ENCODE results near the gene PANX3. TPM values are rescaled to one million over a fixed set of nuclear protein-coding genes. Genes with fewer than 3 reads are reported as not detected.

The PANX3 gene
- total and polyA plus RNA-seq, 10 of the 15 experiments (the other 5 are each of a cell fraction or from before 2014, with no cell fraction given): not detected

- TF ChIP-seq ZBTB11 (CRISPR knock-in tag; IDR thresholded peaks at IDR 0.05): no peak
- TF ChIP-seq MTA3 (IDR thresholded peaks at IDR 0.05; ENCODE audit: borderline replicate concordance, low read length): no peak
- no peak for TF ChIP-seq SREBF1 (IDR thresholded peaks at IDR 0.05; ENCODE audit: low read length)
- TF ChIP-seq ELK1 (IDR thresholded peaks at IDR 0.05; ENCODE audit: low read depth, low read length): no peak
- TF ChIP-seq SMC3 (IDR thresholded peaks at IDR 0.05; ENCODE audit: borderline replicate concordance, low read length): peak; percentile 84
- no peak for TF ChIP-seq HDAC2 (IDR thresholded peaks at IDR 0.05)
- TF ChIP-seq IRF3 (IDR thresholded peaks at IDR 0.05): no peak
Measured at GRCh38 chr11:124669193-124669592, 58.0 kb downstream of the PANX3 start (continued).

Small RNA genes within 50 kb of the gene (small RNA-seq; reads per million reads assigned to genes)
- not detected for gene RNA5SP352

Other genes starting within 250 kb of the PANX3 start
Only the 7 nearest of the 13 such genes appear.
- gene OR8B12, start 67.8 kb upstream of the PANX3 start, total RNA-seq (2014; rRNA removed): not detected in 2 replicates
- not detected in 2 replicates for gene OR8B12, start 67.8 kb upstream of the PANX3 start, total RNA-seq (2014; rRNA removed; fragmentation: Illumina TruSeq; extraction: Trizol)
- not detected in 2 replicates for gene OR8B12, start 67.8 kb upstream of the PANX3 start, total RNA-seq (2021)
- not detected in 2 replicates for gene OR8B12, start 67.8 kb upstream of the PANX3 start, polyA plus RNA-seq (2011; rRNA removed)
- not detected in 2 replicates for gene OR8B12, start 67.8 kb upstream of the PANX3 start, polyA plus RNA-seq (2014; fragmentation: Illumina TruSeq; extraction: Trizol)
- not detected for gene OR8B12, start 67.8 kb upstream of the PANX3 start, polyA plus RNA-seq (2014; fragmentation: Nextera tagmentation; extraction: Ambion mirVana)
- not detected in 2 replicates for gene OR8B12, start 67.8 kb upstream of the PANX3 start, polyA plus RNA-seq (2014; rRNA removed)
- gene OR8B12, start 67.8 kb upstream of the PANX3 start, polyA plus RNA-seq (2016; fragmentation: Nextera tagmentation; extraction: Ambion mirVana): not detected
- not detected in 2 replicates for gene OR8A1, start 41.4 kb upstream of the PANX3 start, total RNA-seq (2014; rRNA removed)
- not detected in 2 replicates for gene OR8A1, start 41.4 kb upstream of the PANX3 start, total RNA-seq (2014; rRNA removed; fragmentation: Illumina TruSeq; extraction: Trizol)
- not detected in 2 replicates for gene OR8A1, start 41.4 kb upstream of the PANX3 start, total RNA-seq (2021)
- gene OR8A1, start 41.4 kb upstream of the PANX3 start, polyA plus RNA-seq (2011; rRNA removed): not detected in 2 replicates
- gene OR8A1, start 41.4 kb upstream of the PANX3 start, polyA plus RNA-seq (2014; fragmentation: Illumina TruSeq; extraction: Trizol): not detected in 2 replicates
- not detected for gene OR8A1, start 41.4 kb upstream of the PANX3 start, polyA plus RNA-seq (2014; fragmentation: Nextera tagmentation; extraction: Ambion mirVana)
- not detected in 2 replicates for gene OR8A1, start 41.4 kb upstream of the PANX3 start, polyA plus RNA-seq (2014; rRNA removed)
- gene OR8A1, start 41.4 kb upstream of the PANX3 start, polyA plus RNA-seq (2016; fragmentation: Nextera tagmentation; extraction: Ambion mirVana): not detected
- 19.1 and 30.3 TPM in 2 replicates for gene TBRG1, start 11.4 kb downstream of the PANX3 start, total RNA-seq (2014; rRNA removed)
- gene TBRG1, start 11.4 kb downstream of the PANX3 start, total RNA-seq (2014; rRNA removed; fragmentation: Illumina TruSeq; extraction: Trizol): 14.6 and 16.8 TPM in 2 replicates
- gene TBRG1, start 11.4 kb downstream of the PANX3 start, total RNA-seq (2021): 23.7 and 24.7 TPM in 2 replicates
- gene TBRG1, start 11.4 kb downstream of the PANX3 start, polyA plus RNA-seq (2011; rRNA removed): 44.6 and 46.6 TPM in 2 replicates
- 21.5 and 23.5 TPM in 2 replicates for gene TBRG1, start 11.4 kb downstream of the PANX3 start, polyA plus RNA-seq (2014; fragmentation: Illumina TruSeq; extraction: Trizol)
- 10 to 100 TPM; 12.3 to 18.6 TPM for gene TBRG1, start 11.4 kb downstream of the PANX3 start, polyA plus RNA-seq (2014; fragmentation: Nextera tagmentation; extraction: Ambion mirVana)
- 31.7 and 32.8 TPM in 2 replicates for gene TBRG1, start 11.4 kb downstream of the PANX3 start, polyA plus RNA-seq (2014; rRNA removed)
- 10 to 100 TPM; 28.7 to 29.5 TPM for gene TBRG1, start 11.4 kb downstream of the PANX3 start, polyA plus RNA-seq (2016; fragmentation: Nextera tagmentation; extraction: Ambion mirVana)
- gene SIAE, start 62.3 kb downstream of the PANX3 start, total RNA-seq (2014; rRNA removed): 3.5 and 4.3 TPM in 2 replicates
- gene SIAE, start 62.3 kb downstream of the PANX3 start, total RNA-seq (2014; rRNA removed; fragmentation: Illumina TruSeq; extraction: Trizol): 4.0 and 4.3 TPM in 2 replicates
- 4.8 and 7.0 TPM in 2 replicates for gene SIAE, start 62.3 kb downstream of the PANX3 start, total RNA-seq (2021)
- gene SIAE, start 62.3 kb downstream of the PANX3 start, polyA plus RNA-seq (2011; rRNA removed): 6.1 and 6.6 TPM in 2 replicates
- gene SIAE, start 62.3 kb downstream of the PANX3 start, polyA plus RNA-seq (2014; fragmentation: Illumina TruSeq; extraction: Trizol): 6.9 and 8.0 TPM in 2 replicates
- under 1 TPM; 0.93 to 0.97 TPM for gene SIAE, start 62.3 kb downstream of the PANX3 start, polyA plus RNA-seq (2014; fragmentation: Nextera tagmentation; extraction: Ambion mirVana)
- gene SIAE, start 62.3 kb downstream of the PANX3 start, polyA plus RNA-seq (2014; rRNA removed): 5.0 and 6.0 TPM in 2 replicates
- 1 to 10 TPM; 2.8 to 3.2 TPM for gene SIAE, start 62.3 kb downstream of the PANX3 start, polyA plus RNA-seq (2016; fragmentation: Nextera tagmentation; extraction: Ambion mirVana)
- 3.5 and 4.6 TPM in 2 replicates for gene SPA17, start 62.5 kb downstream of the PANX3 start, total RNA-seq (2014; rRNA removed)
- gene SPA17, start 62.5 kb downstream of the PANX3 start, total RNA-seq (2014; rRNA removed; fragmentation: Illumina TruSeq; extraction: Trizol): 9.9 and 14.0 TPM in 2 replicates
- gene SPA17, start 62.5 kb downstream of the PANX3 start, total RNA-seq (2021): 2.5 and 2.9 TPM in 2 replicates
- 13.2 and 16.1 TPM in 2 replicates for gene SPA17, start 62.5 kb downstream of the PANX3 start, polyA plus RNA-seq (2011; rRNA removed)
- 12.5 and 17.8 TPM in 2 replicates for gene SPA17, start 62.5 kb downstream of the PANX3 start, polyA plus RNA-seq (2014; fragmentation: Illumina TruSeq; extraction: Trizol)
- gene SPA17, start 62.5 kb downstream of the PANX3 start, polyA plus RNA-seq (2014; fragmentation: Nextera tagmentation; extraction: Ambion mirVana): 1 to 10 TPM; 6.1 to 7.3 TPM
- gene SPA17, start 62.5 kb downstream of the PANX3 start, polyA plus RNA-seq (2014; rRNA removed): 3.5 and 6.8 TPM in 2 replicates
- 10 to 100 TPM in 1 of 2 experiments, 1 to 10 TPM in 1; 9.8 to 11.2 TPM for gene SPA17, start 62.5 kb downstream of the PANX3 start, polyA plus RNA-seq (2016; fragmentation: Nextera tagmentation; extraction: Ambion mirVana)
- gene NRGN, start 128.5 kb downstream of the PANX3 start, total RNA-seq (2014; rRNA removed): 0.49 and 1.1 TPM in 2 replicates
- 0.36 TPM in 1 of 2 replicates, not detected in the other for gene NRGN, start 128.5 kb downstream of the PANX3 start, total RNA-seq (2014; rRNA removed; fragmentation: Illumina TruSeq; extraction: Trizol)
- 2.7 and 3.2 TPM in 2 replicates for gene NRGN, start 128.5 kb downstream of the PANX3 start, total RNA-seq (2021)
- gene NRGN, start 128.5 kb downstream of the PANX3 start, polyA plus RNA-seq (2011; rRNA removed): 0.97 and 2.1 TPM in 2 replicates
- gene NRGN, start 128.5 kb downstream of the PANX3 start, polyA plus RNA-seq (2014; fragmentation: Illumina TruSeq; extraction: Trizol): 1.2 TPM in 1 of 2 replicates, not detected in the other
- gene NRGN, start 128.5 kb downstream of the PANX3 start, polyA plus RNA-seq (2014; fragmentation: Nextera tagmentation; extraction: Ambion mirVana): not detected
- 2.8 and 3.5 TPM in 2 replicates for gene NRGN, start 128.5 kb downstream of the PANX3 start, polyA plus RNA-seq (2014; rRNA removed)
- gene NRGN, start 128.5 kb downstream of the PANX3 start, polyA plus RNA-seq (2016; fragmentation: Nextera tagmentation; extraction: Ambion mirVana): 1 to 10 TPM in 1 of 2 experiments, under 1 TPM in 1; 0.92 to 1.1 TPM
- not detected in 2 replicates for gene VSIG2, start 140.8 kb downstream of the PANX3 start, total RNA-seq (2014; rRNA removed)
- 0.13 TPM in 1 of 2 replicates, not detected in the other for gene VSIG2, start 140.8 kb downstream of the PANX3 start, total RNA-seq (2014; rRNA removed; fragmentation: Illumina TruSeq; extraction: Trizol)
- gene VSIG2, start 140.8 kb downstream of the PANX3 start, total RNA-seq (2021): 0.31 and 0.40 TPM in 2 replicates
- gene VSIG2, start 140.8 kb downstream of the PANX3 start, polyA plus RNA-seq (2011; rRNA removed): 0.12 and 0.15 TPM in 2 replicates
- gene VSIG2, start 140.8 kb downstream of the PANX3 start, polyA plus RNA-seq (2014; fragmentation: Illumina TruSeq; extraction: Trizol): not detected in 2 replicates
- gene VSIG2, start 140.8 kb downstream of the PANX3 start, polyA plus RNA-seq (2014; fragmentation: Nextera tagmentation; extraction: Ambion mirVana): not detected
- gene VSIG2, start 140.8 kb downstream of the PANX3 start, polyA plus RNA-seq (2014; rRNA removed): 0.15 and 0.27 TPM in 2 replicates
- under 1 TPM in 1 of 2 experiments, not detected in 1; 0.19 TPM for gene VSIG2, start 140.8 kb downstream of the PANX3 start, polyA plus RNA-seq (2016; fragmentation: Nextera tagmentation; extraction: Ambion mirVana)

Measured in GM12878 (cell line).